ENCODE results near the gene MAGI1. TPM values are rescaled to one million over a fixed set of nuclear protein-coding genes. Genes with fewer than 3 reads are reported as not detected.

Gene MAGI1
- total RNA-seq, 2 experiments from 2014 or later, result 0.18 to 0.25 TPM

- DNase-seq, result no peak
- Mint-ChIP-seq H3K36me3 (ENCODE audit: low read depth) (no peaks in the 10 kb centered on the region), H3K9me3 (peaks cover 3% of the 10 kb centered on the region), H3K4me1 (peaks cover 3% of the 10 kb centered on the region), H3K4me3 (no peak overlapping the region), H3K27me3 (peaks cover 6% of the 10 kb centered on the region), H3K27ac (no peak overlapping the region)
- ChIA-PET POLR2A (no interaction called here), CTCF (no interaction called here)
These were observed 89.7 kb downstream of the MAGI1 start for GRCh38 chr3:65948841-65949573.

- Mint-ChIP-seq H3K36me3 (ENCODE audit: low read depth) (no peaks in the 10 kb centered on the region), H3K4me1 (no peaks in the 10 kb centered on the region), H3K27ac (no peak overlapping the region), H3K27me3 (peaks cover 6% of the 10 kb centered on the region), H3K9me3 (no peaks in the 10 kb centered on the region), H3K4me3 (no peak overlapping the region)
- ChIA-PET POLR2A (no interaction called here), CTCF (no interaction called here)
- DNase-seq, result no peak
These were observed 92.3 kb downstream of the MAGI1 start for GRCh38 chr3:65946438-65946837.

GRCh38 chr3:65945953-65946352 is 92.8 kb downstream of the MAGI1 start:
- H3K27me3 Mint-ChIP-seq, result peaks cover 6% of the 10 kb centered on the region
- ChIA-PET CTCF (no interaction called here), POLR2A (no interaction called here)
- no peak overlapping the region for H3K27ac Mint-ChIP-seq
- H3K9me3 Mint-ChIP-seq, result no peaks in the 10 kb centered on the region
- no peak for DNase-seq
- no peaks in the 10 kb centered on the region for H3K36me3 Mint-ChIP-seq (ENCODE audit: low read depth)
- no peak overlapping the region for H3K4me3 Mint-ChIP-seq
- H3K4me1 Mint-ChIP-seq, result no peaks in the 10 kb centered on the region

GRCh38 chr3:65945480-65945879 is 93.2 kb downstream of the MAGI1 start:
- Mint-ChIP-seq H3K4me3 (no peak overlapping the region), H3K9me3 (no peaks in the 10 kb centered on the region), H3K27me3 (peaks cover 2% of the 10 kb centered on the region), H3K27ac (no peak overlapping the region), H3K4me1 (no peaks in the 10 kb centered on the region), H3K36me3 (ENCODE audit: low read depth) (no peaks in the 10 kb centered on the region)
- ChIA-PET CTCF (no interaction called here), POLR2A (no interaction called here)
- DNase-seq, result no peak

GRCh38 chr3:65944252-65944651 is 94.5 kb downstream of the MAGI1 start:
- ChIA-PET POLR2A (no interaction called here), CTCF (no interaction called here)
- H3K4me1 Mint-ChIP-seq, result no peaks in the 10 kb centered on the region
- no peak for DNase-seq
- H3K27ac Mint-ChIP-seq, result no peak overlapping the region
- H3K9me3 Mint-ChIP-seq, result no peaks in the 10 kb centered on the region
- no peak overlapping the region for H3K4me3 Mint-ChIP-seq
- H3K27me3 Mint-ChIP-seq, result peaks cover 2% of the 10 kb centered on the region
- H3K36me3 Mint-ChIP-seq (ENCODE audit: low read depth), result no peaks in the 10 kb centered on the region

- Mint-ChIP-seq H3K4me1 (peaks cover 5% of the 10 kb centered on the region), H3K9me3 (no peaks in the 10 kb centered on the region)
These were observed 98.9 kb downstream of the MAGI1 start for GRCh38 chr3:65939801-65940246.

GRCh38 chr3:65939184-65939583 is 99.5 kb downstream of the MAGI1 start:
- CTCF ChIA-PET, result no interaction called here
- H3K9me3 Mint-ChIP-seq, result no peaks in the 10 kb centered on the region
- H3K36me3 Mint-ChIP-seq (ENCODE audit: low read depth), result no peaks in the 10 kb centered on the region
- POLR2A ChIA-PET, result no interaction called here
- no peak overlapping the region for H3K27ac Mint-ChIP-seq
- no peak for DNase-seq
- no peak overlapping the region for H3K4me3 Mint-ChIP-seq
- peaks cover 2% of the 10 kb centered on the region for H3K27me3 Mint-ChIP-seq
- peaks cover 5% of the 10 kb centered on the region for H3K4me1 Mint-ChIP-seq

More at GRCh38 chr3:65939801-65940246, 98.9 kb downstream of the MAGI1 start:
- ChIA-PET CTCF (no interaction called here), POLR2A (no interaction called here)
- no peaks in the 10 kb centered on the region for H3K36me3 Mint-ChIP-seq (ENCODE audit: low read depth)
- no peak overlapping the region for H3K27ac Mint-ChIP-seq
- peaks cover 2% of the 10 kb centered on the region for H3K27me3 Mint-ChIP-seq
- H3K4me3 Mint-ChIP-seq, result no peak overlapping the region
- no peak for DNase-seq

GRCh38 chr3:65938676-65939075 is 100.0 kb downstream of the MAGI1 start:
- peaks cover 2% of the 10 kb centered on the region for H3K27me3 Mint-ChIP-seq
- no peak for DNase-seq
- POLR2A ChIA-PET, result no interaction called here
- H3K4me1 Mint-ChIP-seq, result peaks cover 5% of the 10 kb centered on the region
- no peak overlapping the region for H3K27ac Mint-ChIP-seq
- H3K4me3 Mint-ChIP-seq, result no peak overlapping the region
- CTCF ChIA-PET, result no interaction called here
- H3K36me3 Mint-ChIP-seq (ENCODE audit: low read depth), result no peaks in the 10 kb centered on the region
- no peaks in the 10 kb centered on the region for H3K9me3 Mint-ChIP-seq

- POLR2A ChIA-PET, result no interaction called here
- H3K36me3 Mint-ChIP-seq (ENCODE audit: low read depth), result no peaks in the 10 kb centered on the region
- H3K4me1 Mint-ChIP-seq, result peaks cover 5% of the 10 kb centered on the region
- CTCF ChIA-PET, result no interaction called here
- no peak overlapping the region for H3K4me3 Mint-ChIP-seq
- no peak for DNase-seq
- no peak overlapping the region for H3K27ac Mint-ChIP-seq
- no peaks in the 10 kb centered on the region for H3K9me3 Mint-ChIP-seq
- H3K27me3 Mint-ChIP-seq, result peaks cover 2% of the 10 kb centered on the region
These were observed 100.6 kb downstream of the MAGI1 start for GRCh38 chr3:65938147-65938546.

- Mint-ChIP-seq H3K27me3 (peaks cover 2% of the 10 kb centered on the region), H3K9me3 (no peaks in the 10 kb centered on the region), H3K27ac (no peak overlapping the region), H3K36me3 (ENCODE audit: low read depth) (no peaks in the 10 kb centered on the region), H3K4me3 (no peak overlapping the region), H3K4me1 (peaks cover 5% of the 10 kb centered on the region)
- peak; percentile 29 for DNase-seq
- POLR2A ChIA-PET, result no interaction called here
- CTCF ChIA-PET, result no interaction called here
These were observed 101.6 kb downstream of the MAGI1 start for GRCh38 chr3:65936908-65937638.

GRCh38 chr3:65935724-65936123 is 103.0 kb downstream of the MAGI1 start:
- Mint-ChIP-seq H3K27me3 (peaks cover 2% of the 10 kb centered on the region), H3K36me3 (ENCODE audit: low read depth) (no peaks in the 10 kb centered on the region), H3K27ac (no peak overlapping the region), H3K4me3 (no peak overlapping the region), H3K4me1 (peaks cover 5% of the 10 kb centered on the region), H3K9me3 (peaks cover 2% of the 10 kb centered on the region)
- no peak for DNase-seq
- ChIA-PET CTCF (no interaction called here), POLR2A (no interaction called here)

GRCh38 chr3:65930648-65931047 is 108.1 kb downstream of the MAGI1 start:
- H3K27me3 Mint-ChIP-seq, result no peaks in the 10 kb centered on the region
- ChIA-PET CTCF (no interaction called here), POLR2A (no interaction called here)
- H3K9me3 Mint-ChIP-seq, result peaks cover 2% of the 10 kb centered on the region
- DNase-seq, result no peak
- no peak overlapping the region for H3K27ac Mint-ChIP-seq
- H3K4me3 Mint-ChIP-seq, result no peak overlapping the region
- H3K36me3 Mint-ChIP-seq (ENCODE audit: low read depth), result no peaks in the 10 kb centered on the region
- no peaks in the 10 kb centered on the region for H3K4me1 Mint-ChIP-seq

- H3K27ac Mint-ChIP-seq, result no peak overlapping the region
These were observed 110.6 kb downstream of the MAGI1 start for GRCh38 chr3:65928110-65928509.

GRCh38 chr3:65927576-65927975 is 111.1 kb downstream of the MAGI1 start:
- no peaks in the 10 kb centered on the region for H3K4me1 Mint-ChIP-seq
- H3K27ac Mint-ChIP-seq, result no peak overlapping the region
- CTCF ChIA-PET, result no interaction called here
- H3K4me3 Mint-ChIP-seq, result no peak overlapping the region
- no peak for DNase-seq
- H3K27me3 Mint-ChIP-seq, result no peaks in the 10 kb centered on the region
- H3K36me3 Mint-ChIP-seq (ENCODE audit: low read depth), result no peaks in the 10 kb centered on the region
- peaks cover 2% of the 10 kb centered on the region for H3K9me3 Mint-ChIP-seq
- POLR2A ChIA-PET, result no interaction called here

More at GRCh38 chr3:65928110-65928509, 110.6 kb downstream of the MAGI1 start:
- Mint-ChIP-seq H3K9me3 (peaks cover 2% of the 10 kb centered on the region), H3K27me3 (no peaks in the 10 kb centered on the region), H3K4me3 (no peak overlapping the region), H3K36me3 (ENCODE audit: low read depth) (no peaks in the 10 kb centered on the region), H3K4me1 (no peaks in the 10 kb centered on the region)
- POLR2A ChIA-PET, result no interaction called here
- no peak for DNase-seq
- CTCF ChIA-PET, result no interaction called here

Measured in activated CD4-positive, alpha-beta memory T cell treated with anti-CD3 and anti-CD28 coated beads, Interleukin-2, amount 10 ng/mL, durations not matched to agents 7 days and 5 days (primary cell).